Keratinocyte (primary cell): ENCODE data around the gene GUK1.

Source experiments
- CTCF ChIP-seq, 3 experiments: IDR thresholded peaks in 1 of 3; conservative IDR thresholded peaks in 1 of 3; optimal IDR thresholded peaks in 1 of 3; 2 replicates in 2 of 3; 3 replicates in 1 of 3; pipeline versions ENCODE3 to v1.5.1; 2011; ENCODE audit warnings: low read length in 3 of 3, mild to moderate bottlenecking in 3 of 3, moderate library complexity in 2 of 3, control low read depth in 1 of 3, inconsistent platforms in 1 of 3; ENCODE audit not compliant: insufficient read depth in 2 of 3; ENCODE audit errors: extremely low read depth in 1 of 3
- EZH2 ChIP-seq: IDR thresholded peaks from one replicate; pipeline ENCODE4 v1.6.1; 2012; ENCODE audit warnings: inconsistent platforms, mild to moderate bottlenecking, low read length, moderate library complexity

- TF ChIP-seq CTCF (optimal IDR thresholded peaks at IDR 0.05 in 1 of 3, IDR thresholded peaks at IDR 0.05 in 1 of 3, conservative IDR thresholded peaks at IDR 0.05 in 1 of 3; ENCODE audit: extremely low read depth in 1 of 3, insufficient read depth in 2 of 3, low read length in 3 of 3): no peak
- TF ChIP-seq EZH2: no peak
These were observed 4.3 kb downstream of the GUK1 start for GRCh38 chr1:228144193-228144992.
